H1 (cell line): Measurements from ENCODE around the gene ZC3HAV1. TPM values are rescaled to one million over a fixed set of nuclear protein-coding genes. Genes with fewer than 3 reads are reported as not detected.

Experiments used
- RAD21 ChIP-seq, 2 experiments: IDR thresholded peaks in 1 of 2; conservative IDR thresholded peaks in 1 of 2; 2 replicates each; pipeline ENCODE4 v1.6.1; 2011; ENCODE audit warnings: low read depth in 2 of 2, low read length in 2 of 2, improper control_type of control experiment in 1 of 2, inconsistent platforms in 1 of 2, mild to moderate bottlenecking in 1 of 2, moderate library complexity in 1 of 2
- polyA plus RNA-seq, 7 experiments: library from polyadenylated mRNA; depleted of rRNA in 3 of 7; stranded (reverse) in 5 of 7; unstranded in 2 of 7; fragments of >200 nt in 5 of 7; fragments of 200-250 nt in 2 of 7; gene quantifications; 1 replicate in 5 of 7; 2 replicates in 1 of 7; 4 replicates in 1 of 7; pipeline versions ENCODE4 v1.2.1 to v1.2.3, GENCODE V29; 2011 to 2013; ENCODE audit warnings: missing spikeins in 2 of 7, mixed read lengths in 2 of 7
- total RNA-seq: library from RNA; stranded (reverse); fragmentation: NEBNext Ultra II Directional; extraction: Animal tissue kit (Norgen Biotek cat#: 25700); gene quantifications from 2 replicates; pipeline ENCODE4 v1.2.1, GENCODE V29; 2021

The ZC3HAV1 gene
- total and polyA plus RNA-seq, 2 of the 8 experiments (the other 6 are each of a cell fraction or from before 2014, with no cell fraction given): 22.5 to 43.4 TPM

GRCh38 chr7:139092090-139092796 is 17.3 kb downstream of the ZC3HAV1 start (continued):
- TF ChIP-seq RAD21 (IDR thresholded peaks at IDR 0.05 in 1 of 2, conservative IDR thresholded peaks at IDR 0.05 in 1 of 2; ENCODE audit: low read depth in 2 of 2, low read length in 2 of 2): no peak
- TF ChIP-seq, all 59 proteins: peak for 0
